Suprapubic skin (tissue), 3 donors: Measurements from ENCODE around the gene PEPD.

Source experiments
- CTCF ChIP-seq, 2 donors: fragments of 200-600 bp in 1 of 2; fragments of 450-650 bp in 1 of 2; sonication (generic) in 1 of 2; IDR thresholded peaks; one replicate each; pipeline ENCODE4 v1.5.1; 2016 to 2019; ENCODE audit warnings: antibody characterized with exemption in 2 of 2, mild to moderate bottlenecking in 1 of 2, moderate library complexity in 1 of 2
- POLR2A ChIP-seq, 2 donors: fragments of 450-650 bp; IDR thresholded peaks; one replicate each; pipeline ENCODE4 v1.6.1; 2017; ENCODE audit warnings: antibody characterized with exemption in 2 of 2, mild to moderate bottlenecking in 2 of 2, moderate library complexity in 2 of 2

GRCh38 chr19:33568706-33569105, 47.1 kb upstream of the PEPD start:
- TF ChIP-seq CTCF (IDR thresholded peaks at IDR 0.05) (no peak), POLR2A (IDR thresholded peaks at IDR 0.05) (no peak)
